ENCODE data around the gene GFI1. TPM values are rescaled to one million over a fixed set of nuclear protein-coding genes. Genes with fewer than 3 reads are reported as not detected.
A peak's percentile ranks its signal among the peaks of the same experiment; 100 is the strongest.

Gene GFI1
- total RNA-seq, 4 donors from 2014 or later = 0.30 to 1.3 (median 1.1) TPM

DNA sequence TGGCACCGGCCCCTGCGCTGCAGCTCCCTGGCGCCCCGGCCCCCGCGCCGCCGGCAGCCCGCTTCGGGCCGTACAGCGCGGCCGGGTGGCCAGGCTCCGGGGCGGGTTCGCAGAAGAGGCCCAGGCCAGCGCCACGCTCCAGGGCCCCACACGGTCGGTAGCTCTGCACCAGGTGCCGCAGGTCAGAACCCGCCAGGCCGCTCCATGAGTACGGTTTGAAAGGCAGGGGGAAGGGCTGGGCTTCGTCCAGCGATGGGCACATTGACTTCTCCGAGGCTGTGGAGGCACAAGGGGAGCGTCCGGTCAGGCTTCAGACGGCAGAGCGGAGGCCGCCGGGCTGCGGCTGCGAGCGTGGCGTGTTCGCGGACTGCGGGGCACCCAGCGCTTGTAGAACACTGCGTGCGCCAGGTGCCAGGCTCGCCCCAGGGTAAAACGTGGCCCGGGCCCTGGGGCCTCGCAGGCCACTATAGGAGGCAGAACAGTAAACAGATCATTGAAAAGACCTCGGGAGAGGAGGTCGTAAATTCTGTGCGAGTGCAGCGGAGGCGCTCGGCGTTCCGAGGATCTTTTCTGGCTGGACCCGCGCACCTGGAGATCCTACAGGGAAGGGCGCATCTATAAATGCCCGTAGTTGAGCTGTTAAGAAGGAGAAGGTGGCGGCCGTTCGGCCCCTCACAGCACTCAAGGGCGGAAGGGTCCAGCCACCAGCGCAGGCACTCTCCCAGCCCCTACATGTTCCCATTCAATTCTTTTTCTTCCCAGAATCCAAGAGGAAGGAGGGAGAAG lies 5.7 kb downstream of the GFI1 start:
- no peaks in the 10 kb centered on the region for H3K36me3 ChIP-seq
- peaks cover 5 to 69% of the 10 kb centered on the region in 2 donors for H3K27me3 ChIP-seq
- no peak for TF ChIP-seq EP300 (IDR thresholded peaks at IDR 0.05)
- TF ChIP-seq POLR2A (IDR thresholded peaks at IDR 0.05) = no peak
- TF ChIP-seq, protein P1, sequence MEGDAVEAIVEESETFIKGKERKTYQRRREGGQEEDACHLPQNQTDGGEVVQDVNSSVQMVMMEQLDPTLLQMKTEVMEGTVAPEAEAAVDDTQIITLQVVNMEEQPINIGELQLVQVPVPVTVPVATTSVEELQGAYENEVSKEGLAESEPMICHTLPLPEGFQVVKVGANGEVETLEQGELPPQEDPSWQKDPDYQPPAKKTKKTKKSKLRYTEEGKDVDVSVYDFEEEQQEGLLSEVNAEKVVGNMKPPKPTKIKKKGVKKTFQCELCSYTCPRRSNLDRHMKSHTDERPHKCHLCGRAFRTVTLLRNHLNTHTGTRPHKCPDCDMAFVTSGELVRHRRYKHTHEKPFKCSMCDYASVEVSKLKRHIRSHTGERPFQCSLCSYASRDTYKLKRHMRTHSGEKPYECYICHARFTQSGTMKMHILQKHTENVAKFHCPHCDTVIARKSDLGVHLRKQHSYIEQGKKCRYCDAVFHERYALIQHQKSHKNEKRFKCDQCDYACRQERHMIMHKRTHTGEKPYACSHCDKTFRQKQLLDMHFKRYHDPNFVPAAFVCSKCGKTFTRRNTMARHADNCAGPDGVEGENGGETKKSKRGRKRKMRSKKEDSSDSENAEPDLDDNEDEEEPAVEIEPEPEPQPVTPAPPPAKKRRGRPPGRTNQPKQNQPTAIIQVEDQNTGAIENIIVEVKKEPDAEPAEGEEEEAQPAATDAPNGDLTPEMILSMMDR (IDR thresholded peaks at IDR 0.05) = no peak
- peaks cover 0 to 59% (median 50%) of the 10 kb centered on the region in 4 donors for H3K4me1 ChIP-seq
- H3K9me3 ChIP-seq = no peaks in the 10 kb centered on the region
- no peak for DNase-seq (ENCODE audit: low spot score in 2 of 2)
- H3K4me3 ChIP-seq = peak overlapping the region in 1 of 4 donors; percentile 20
- no peak overlapping the region for H3K27ac ChIP-seq
- WGBS, 2 donors = 9 to 23% methylated on average over 39 to 65 of the region's 65 CpGs

DNA sequence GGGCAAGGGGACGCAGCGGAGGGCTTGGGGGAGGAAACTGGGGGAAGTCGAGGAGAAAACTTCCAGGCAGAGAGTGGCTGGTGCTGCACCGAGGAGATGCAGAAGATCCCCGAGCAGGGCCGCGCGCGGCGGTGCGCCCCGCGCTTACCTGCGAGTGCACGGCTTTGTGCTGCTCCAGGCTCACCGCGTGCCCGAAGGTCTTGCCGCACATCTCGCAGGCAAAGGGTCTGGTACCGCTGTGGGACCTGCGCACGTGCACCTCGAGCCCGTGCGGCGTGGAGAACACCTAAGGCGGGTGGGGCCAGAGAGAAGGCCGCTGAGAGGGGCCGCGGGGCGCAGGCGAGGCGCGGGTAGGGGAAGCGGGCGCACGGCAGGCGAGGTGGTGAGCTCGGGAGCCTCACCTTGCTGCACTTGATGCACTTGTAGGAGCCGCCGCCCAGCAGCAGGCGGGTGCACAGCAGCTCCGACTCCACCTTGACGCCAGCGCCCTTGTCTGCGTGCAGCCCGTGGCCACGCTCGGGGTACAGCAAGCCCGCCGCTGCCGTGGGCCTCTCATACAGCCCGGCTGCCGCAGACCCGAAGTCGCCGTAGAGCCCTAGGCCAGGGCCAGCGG lies 6.4 kb downstream of the GFI1 start:
- 51 to 54% methylated on average over 16 to 41 of the region's 59 CpGs for WGBS, 2 donors
- TF ChIP-seq, protein P1 (IDR thresholded peaks at IDR 0.05) = no peak
- TF ChIP-seq EP300 (IDR thresholded peaks at IDR 0.05) (no peak), POLR2A (IDR thresholded peaks at IDR 0.05) (no peak)
- Histone ChIP-seq H3K36me3 (no peaks in the 10 kb centered on the region), H3K4me3 (peak overlapping the region in 1 of 4 donors; percentile 20), H3K27ac (no peak overlapping the region), H3K27me3 (peaks cover 5 to 62% of the 10 kb centered on the region in 2 donors), H3K9me3 (no peaks in the 10 kb centered on the region), H3K4me1 (peaks cover 0 to 52% (median 43%) of the 10 kb centered on the region in 4 donors)
- no peak for DNase-seq (ENCODE audit: low spot score in 2 of 2)

DNA sequence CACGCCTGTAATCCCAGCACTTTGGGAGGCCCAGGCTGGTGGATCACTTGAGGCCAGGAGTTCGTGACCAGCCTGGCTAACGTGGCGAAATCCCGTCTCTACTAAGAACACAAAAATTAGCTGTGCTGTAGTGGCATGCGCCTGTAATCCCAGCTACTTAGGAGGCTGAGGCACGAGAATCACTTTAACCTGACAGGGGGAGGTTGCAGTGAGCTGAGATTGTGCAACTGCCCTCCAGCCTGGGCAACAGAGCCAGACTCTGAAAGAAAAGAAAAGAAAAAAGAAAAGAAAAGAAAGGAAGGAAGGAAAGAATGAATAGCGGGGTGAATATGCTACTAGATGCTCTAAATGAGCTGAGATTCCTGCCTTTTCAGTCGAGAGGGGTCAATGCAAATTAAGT lies 7.1 kb downstream of the GFI1 start:
- no peak for DNase-seq (ENCODE audit: low spot score in 2 of 2)
- WGBS, 2 donors = 93 to 95% methylated on average over 9 of the region's 9 CpGs
- H3K36me3 ChIP-seq = no peaks in the 10 kb centered on the region
- peaks cover 5 to 55% of the 10 kb centered on the region in 2 donors for H3K27me3 ChIP-seq
- H3K4me3 ChIP-seq = no peak overlapping the region
- peaks cover 0 to 45% (median 36%) of the 10 kb centered on the region in 4 donors for H3K4me1 ChIP-seq
- H3K9me3 ChIP-seq = no peaks in the 10 kb centered on the region
- H3K27ac ChIP-seq = no peak overlapping the region
- TF ChIP-seq, protein P1 (IDR thresholded peaks at IDR 0.05) = no peak
- TF ChIP-seq POLR2A (IDR thresholded peaks at IDR 0.05) (no peak), EP300 (IDR thresholded peaks at IDR 0.05) (no peak)

DNA sequence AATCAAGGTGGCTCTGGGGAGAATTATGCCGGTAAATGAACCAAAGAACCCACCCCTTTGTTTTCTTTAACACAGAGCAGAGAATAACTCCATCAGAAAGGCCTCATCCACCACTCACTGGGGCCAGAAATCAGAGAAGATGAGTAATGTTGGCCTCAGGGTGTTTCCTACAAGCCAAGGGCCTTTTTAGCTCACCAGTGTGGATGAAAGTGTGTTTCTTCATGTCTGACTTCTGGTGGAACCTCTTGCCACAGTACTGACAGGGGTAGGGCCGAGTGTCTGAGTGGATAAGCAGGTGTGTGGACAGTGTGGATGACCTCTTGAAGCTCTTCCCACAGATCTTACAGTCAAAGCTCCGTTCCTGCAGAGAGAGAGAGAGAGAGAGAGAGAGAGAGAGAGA lies 8.3 kb downstream of the GFI1 start:
- Histone ChIP-seq H3K27me3 (peaks cover 5 to 43% of the 10 kb centered on the region in 2 donors), H3K9me3 (no peaks in the 10 kb centered on the region), H3K4me3 (no peak overlapping the region), H3K36me3 (no peaks in the 10 kb centered on the region), H3K27ac (no peak overlapping the region), H3K4me1 (peaks cover 0 to 33% (median 24%) of the 10 kb centered on the region in 4 donors)
- 83 to 87% methylated on average over 3 of the region's 3 CpGs for WGBS, 2 donors
- TF ChIP-seq EP300 (IDR thresholded peaks at IDR 0.05) (no peak), POLR2A (IDR thresholded peaks at IDR 0.05) (no peak)
- TF ChIP-seq, protein P1 (IDR thresholded peaks at IDR 0.05) = no peak
- no peak for DNase-seq (ENCODE audit: low spot score in 2 of 2)

DNA sequence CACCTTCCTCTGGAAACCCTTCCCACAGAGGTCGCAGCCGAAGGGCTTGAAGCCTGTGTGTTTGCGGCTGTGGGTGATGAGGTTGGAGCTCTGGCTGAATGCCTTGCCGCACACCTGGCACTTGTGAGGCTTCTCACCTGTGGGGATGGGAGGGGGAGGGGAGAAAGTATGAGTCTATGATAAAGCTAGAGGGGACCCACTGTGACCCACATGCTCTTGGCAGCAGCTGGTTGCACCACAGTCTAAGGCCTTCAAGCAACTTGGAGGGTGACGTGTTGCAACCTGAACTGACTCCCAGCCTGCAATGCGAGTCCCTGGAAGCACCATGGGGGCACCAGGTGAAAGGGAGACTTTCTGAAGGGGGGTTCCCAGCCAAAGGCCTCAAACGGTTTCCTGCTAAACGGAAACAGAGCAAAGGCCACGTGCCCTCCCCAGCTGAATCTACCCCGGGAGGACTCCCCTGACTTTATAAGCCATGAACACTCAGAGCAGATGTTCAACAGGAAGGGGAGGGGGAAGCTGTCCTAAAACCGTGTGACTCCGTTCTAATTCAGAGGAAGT lies 10.6 kb downstream of the GFI1 start:
- H3K27me3 ChIP-seq = peaks cover 0 to 20% of the 10 kb centered on the region in 2 donors
- TF ChIP-seq, protein P1 (IDR thresholded peaks at IDR 0.05) = no peak
- TF ChIP-seq EP300 (IDR thresholded peaks at IDR 0.05) = no peak
- TF ChIP-seq POLR2A (IDR thresholded peaks at IDR 0.05) = no peak
- no peak for DNase-seq (ENCODE audit: low spot score in 2 of 2)
- H3K4me3 ChIP-seq = no peak overlapping the region
- no peaks in the 10 kb centered on the region for H3K9me3 ChIP-seq
- peaks cover 0 to 10% (median 4%) of the 10 kb centered on the region in 4 donors for H3K4me1 ChIP-seq
- no peak overlapping the region for H3K27ac ChIP-seq
- 55 to 63% methylated on average over 12 of the region's 12 CpGs for WGBS, 2 donors
- H3K36me3 ChIP-seq = no peaks in the 10 kb centered on the region

All from tibial nerve (tissue), 4 donors.